PC-9 (cell line): ENCODE measurements around the gene TBC1D8.

Experiments used
- EZH2 ChIP-seq: fragments of 200-600 bp; sonication (generic); IDR thresholded peaks from 2 replicates; pipeline ENCODE4 v1.8.0; 2017; ENCODE audit warnings: antibody characterized with exemption, low read depth
- TF ChIP-seq, protein P1 (sequence below): fragments of 200-600 bp; sonication (generic); conservative IDR thresholded peaks from 2 replicates; pipeline ENCODE4 v1.6.1; 2017; ENCODE audit warnings: mixed run types, antibody characterized with exemption, mild to moderate bottlenecking, moderate library complexity

DNA sequence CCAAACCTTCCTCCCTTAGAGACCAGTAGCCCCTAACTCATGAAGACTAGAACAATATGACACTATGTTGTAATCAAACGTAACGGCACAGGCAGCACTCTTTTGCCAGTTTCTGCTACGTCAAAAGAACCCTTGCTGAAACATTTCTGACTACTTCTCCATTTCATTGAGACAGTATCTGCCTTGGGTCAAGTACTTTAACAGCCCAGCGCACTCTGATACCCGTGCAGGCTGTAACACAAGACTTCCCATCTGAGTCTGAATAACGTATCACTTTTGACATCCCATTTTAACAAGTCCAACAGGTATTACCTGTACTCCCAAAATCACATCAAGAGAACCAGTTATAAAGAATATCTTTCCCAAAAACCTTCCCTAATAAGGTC lies 38.4 kb downstream of the TBC1D8 start:
- TF ChIP-seq, protein P1, sequence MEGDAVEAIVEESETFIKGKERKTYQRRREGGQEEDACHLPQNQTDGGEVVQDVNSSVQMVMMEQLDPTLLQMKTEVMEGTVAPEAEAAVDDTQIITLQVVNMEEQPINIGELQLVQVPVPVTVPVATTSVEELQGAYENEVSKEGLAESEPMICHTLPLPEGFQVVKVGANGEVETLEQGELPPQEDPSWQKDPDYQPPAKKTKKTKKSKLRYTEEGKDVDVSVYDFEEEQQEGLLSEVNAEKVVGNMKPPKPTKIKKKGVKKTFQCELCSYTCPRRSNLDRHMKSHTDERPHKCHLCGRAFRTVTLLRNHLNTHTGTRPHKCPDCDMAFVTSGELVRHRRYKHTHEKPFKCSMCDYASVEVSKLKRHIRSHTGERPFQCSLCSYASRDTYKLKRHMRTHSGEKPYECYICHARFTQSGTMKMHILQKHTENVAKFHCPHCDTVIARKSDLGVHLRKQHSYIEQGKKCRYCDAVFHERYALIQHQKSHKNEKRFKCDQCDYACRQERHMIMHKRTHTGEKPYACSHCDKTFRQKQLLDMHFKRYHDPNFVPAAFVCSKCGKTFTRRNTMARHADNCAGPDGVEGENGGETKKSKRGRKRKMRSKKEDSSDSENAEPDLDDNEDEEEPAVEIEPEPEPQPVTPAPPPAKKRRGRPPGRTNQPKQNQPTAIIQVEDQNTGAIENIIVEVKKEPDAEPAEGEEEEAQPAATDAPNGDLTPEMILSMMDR = no peak
- no peak for TF ChIP-seq EZH2
